ENCODE results near the gene BNC2.
A peak's percentile ranks its signal among the peaks of the same experiment; 100 is the strongest.
"Not testable (repeated sequence)": the region's sequence is repeated elsewhere in the genome, so short reads cannot be mapped to it uniquely, and the experiment has no call there.

The BNC2 gene

GRCh38 chr9:16496908-16497307, 373.6 kb downstream of the BNC2 start:
- no peak for DNase-seq

- DNase-seq: no peak
These were observed 382.6 kb downstream of the BNC2 start for GRCh38 chr9:16487915-16488314.

- DNase-seq: no peak
These were observed 384.7 kb downstream of the BNC2 start for GRCh38 chr9:16485575-16486321.

GRCh38 chr9:16485160-16485559, 385.3 kb downstream of the BNC2 start:
- DNase-seq: no peak

GRCh38 chr9:16484744-16485143, 385.7 kb downstream of the BNC2 start:
- DNase-seq: peak; percentile 17

GRCh38 chr9:16484180-16484579, 386.3 kb downstream of the BNC2 start:
- peak; percentile 19 for DNase-seq

GRCh38 chr9:16482764-16483163, 387.7 kb downstream of the BNC2 start:
- DNase-seq: no peak

GRCh38 chr9:16480584-16480983, 389.9 kb downstream of the BNC2 start:
- not testable (repeated sequence) for DNase-seq

GRCh38 chr9:16475996-16476395, 394.5 kb downstream of the BNC2 start:
- peak; percentile 45 for DNase-seq

GRCh38 chr9:16475257-16475656, 395.2 kb downstream of the BNC2 start:
- no peak for DNase-seq

GRCh38 chr9:16469184-16469583, 401.3 kb downstream of the BNC2 start:
- DNase-seq: peak; percentile 54

- DNase-seq: no peak
These were observed 408.6 kb downstream of the BNC2 start for GRCh38 chr9:16461851-16462250.

- DNase-seq: peak; percentile 27
These were observed 409.2 kb downstream of the BNC2 start for GRCh38 chr9:16461137-16461840.

GRCh38 chr9:16460696-16461095, 409.8 kb downstream of the BNC2 start:
- DNase-seq: peak; percentile 47

- no peak for DNase-seq
These were observed 410.9 kb downstream of the BNC2 start for GRCh38 chr9:16459421-16460148.

- DNase-seq: peak; percentile 51
These were observed 411.6 kb downstream of the BNC2 start for GRCh38 chr9:16458696-16459420.

- no peak for DNase-seq
These were observed 414.6 kb downstream of the BNC2 start for GRCh38 chr9:16455842-16456241.

GRCh38 chr9:16453390-16453789, 417.1 kb downstream of the BNC2 start:
- DNase-seq: no peak

GRCh38 chr9:16450578-16450977, 419.9 kb downstream of the BNC2 start:
- no peak for DNase-seq

GRCh38 chr9:16450043-16450442, 420.4 kb downstream of the BNC2 start:
- DNase-seq: no peak

- no peak for DNase-seq
These were observed 421.3 kb downstream of the BNC2 start for GRCh38 chr9:16449076-16449730.

GRCh38 chr9:16447946-16448345, 422.5 kb downstream of the BNC2 start:
- DNase-seq: no peak
